HG03520 (cell line): ENCODE measurements around the gene BPNT1.
"Not testable (repeated sequence)": the region's sequence is repeated elsewhere in the genome, so short reads cannot be mapped to it uniquely, and the experiment has no call there.

Source experiments
- ATAC-seq: cut with Tn5 transposase; IDR thresholded peaks from one replicate; pipeline ENCODE4 v1.9.1; 2021; ENCODE audit warnings: mild to moderate bottlenecking, moderate library complexity; ENCODE audit not compliant: unreplicated experiment

BPNT1 gene

DNA sequence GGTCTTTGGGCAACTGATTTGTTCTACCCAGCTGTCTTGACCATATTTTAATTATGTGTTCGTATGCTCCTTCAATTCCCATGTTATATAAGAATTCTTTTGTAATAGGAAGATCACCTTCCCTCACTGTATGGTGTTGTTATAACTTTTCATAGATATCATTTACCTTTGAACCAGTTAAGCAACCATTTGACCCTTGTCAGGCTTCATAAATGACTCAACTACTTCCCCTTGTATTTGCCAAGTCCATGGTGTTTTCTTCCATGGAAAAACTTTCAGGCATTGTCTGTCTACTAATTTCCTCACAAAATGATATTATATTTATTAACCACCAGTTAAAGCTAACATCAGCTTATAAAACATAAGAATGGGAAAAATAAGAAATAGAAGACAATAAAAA lies 5.1 kb downstream of the BPNT1 start:
- no peak for ATAC-seq

DNA sequence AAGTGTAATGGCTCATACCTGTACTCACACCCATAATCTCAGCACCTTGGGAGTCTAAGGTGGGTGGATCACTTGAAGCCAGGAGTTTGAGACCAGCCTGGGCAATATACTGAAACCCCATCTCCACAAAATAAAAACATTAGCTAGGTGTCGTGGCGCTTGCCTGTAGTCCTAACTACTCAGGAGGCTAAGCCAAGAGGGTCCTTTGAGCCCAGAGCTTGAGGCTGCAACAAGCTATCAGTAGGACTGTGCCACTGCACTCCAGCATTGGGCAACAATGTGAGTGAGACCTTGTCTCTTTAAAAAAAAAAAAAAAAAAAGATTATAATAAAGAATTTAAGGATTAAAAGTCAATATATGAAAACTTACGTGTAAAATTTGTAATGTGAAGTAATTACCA lies 11.7 kb downstream of the BPNT1 start:
- ATAC-seq: no peak

DNA sequence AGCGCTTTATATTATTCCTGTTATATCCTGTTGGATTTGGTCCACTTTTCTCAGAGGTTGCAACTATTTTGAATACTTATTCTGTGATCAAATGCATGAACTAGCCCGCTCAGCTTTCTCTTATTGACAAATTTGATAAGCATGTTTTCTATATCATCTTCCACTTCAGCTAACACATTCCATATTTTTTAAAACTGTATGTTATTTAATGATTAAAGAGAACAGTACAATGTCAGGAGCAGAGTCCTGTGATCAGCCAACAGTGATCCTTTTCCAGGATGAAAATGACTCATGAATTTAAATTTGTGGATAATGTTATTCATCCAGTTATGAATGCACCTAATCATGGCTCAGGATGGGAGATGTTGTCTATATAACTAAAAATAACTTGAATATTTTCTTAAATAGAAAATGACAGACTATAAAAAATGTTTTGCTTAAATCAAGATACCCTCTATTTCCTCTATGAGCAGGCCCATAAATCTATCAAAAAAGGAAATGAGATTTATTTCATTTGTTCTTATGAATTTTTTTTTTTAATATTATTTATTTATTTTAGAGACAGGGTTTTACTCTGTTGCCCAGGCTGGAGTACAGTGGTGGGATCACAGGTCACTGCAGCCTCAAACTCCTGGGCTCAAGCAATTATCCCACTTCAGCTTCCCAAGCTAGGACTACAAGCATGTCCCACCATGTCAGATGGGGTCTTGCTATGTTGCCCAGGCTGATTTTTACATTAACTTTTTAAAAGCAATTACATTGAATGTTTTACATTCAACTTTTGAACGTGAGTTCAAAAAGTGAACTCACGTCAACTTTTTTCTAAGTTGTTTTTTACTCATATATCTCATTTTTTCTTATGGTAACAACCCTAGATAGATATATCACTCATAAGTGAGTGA lies 12.5 kb downstream of the BPNT1 start:
- no peak for ATAC-seq

DNA sequence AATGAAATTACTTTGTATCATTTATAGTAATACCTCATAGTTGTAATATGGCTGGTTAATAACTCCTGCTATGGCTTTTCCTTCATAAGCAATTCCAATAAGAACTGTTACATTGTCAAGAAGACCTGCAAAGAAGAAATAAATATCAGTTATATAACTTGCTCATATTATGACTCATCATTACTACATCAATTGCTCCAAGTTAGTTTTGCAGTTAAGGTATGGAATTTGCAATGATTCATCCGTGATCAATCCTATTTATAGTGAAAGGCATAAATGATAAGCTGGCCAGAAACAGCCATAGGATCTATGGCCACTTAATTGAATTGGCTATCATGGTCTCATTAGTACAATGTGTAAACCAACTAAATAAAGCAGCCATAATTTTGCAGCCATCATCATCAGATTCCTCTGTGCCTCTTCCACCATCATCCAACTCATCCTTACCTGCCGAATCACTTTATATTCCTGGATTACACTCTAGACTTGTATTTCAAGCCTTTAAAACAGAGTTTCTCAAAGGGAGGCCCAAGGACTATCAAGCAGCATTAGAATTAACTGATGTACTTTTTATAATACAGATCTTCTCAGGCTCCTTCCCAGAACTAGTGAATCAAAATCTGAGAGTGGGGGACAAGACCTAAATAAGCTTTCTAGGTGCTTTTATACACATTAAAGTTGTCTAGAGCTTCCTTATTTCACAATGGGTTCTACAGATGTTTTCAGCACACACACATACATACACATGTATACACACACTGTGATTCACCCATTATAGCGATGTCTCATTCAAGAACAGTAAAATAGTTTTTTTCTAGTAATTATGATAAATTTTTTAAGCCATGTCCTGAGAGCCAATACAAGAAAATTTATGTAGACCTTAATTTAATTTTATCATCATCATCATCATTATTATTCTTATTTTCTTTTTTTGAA lies 22.1 kb downstream of the BPNT1 start:
- ATAC-seq: no peak

DNA sequence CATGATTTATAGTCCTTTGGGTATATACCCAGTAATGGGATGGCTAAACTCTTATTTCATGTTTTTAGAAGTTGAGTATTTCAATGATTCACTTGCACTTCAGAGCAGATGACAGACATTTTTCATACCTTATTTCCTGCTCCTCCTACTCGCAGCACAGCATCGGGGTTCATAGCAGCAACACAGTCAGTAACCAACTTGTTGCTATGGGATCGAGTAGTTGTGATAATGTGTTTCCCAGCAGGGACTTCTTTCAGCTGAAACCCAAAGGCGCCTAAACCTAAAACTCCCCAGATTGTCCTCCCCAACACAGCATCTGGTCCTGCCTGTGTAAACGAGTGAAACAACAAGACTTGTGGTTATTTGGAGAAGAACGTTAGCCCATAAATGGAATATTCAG lies 27.0 kb downstream of the BPNT1 start:
- ATAC-seq: no peak

DNA sequence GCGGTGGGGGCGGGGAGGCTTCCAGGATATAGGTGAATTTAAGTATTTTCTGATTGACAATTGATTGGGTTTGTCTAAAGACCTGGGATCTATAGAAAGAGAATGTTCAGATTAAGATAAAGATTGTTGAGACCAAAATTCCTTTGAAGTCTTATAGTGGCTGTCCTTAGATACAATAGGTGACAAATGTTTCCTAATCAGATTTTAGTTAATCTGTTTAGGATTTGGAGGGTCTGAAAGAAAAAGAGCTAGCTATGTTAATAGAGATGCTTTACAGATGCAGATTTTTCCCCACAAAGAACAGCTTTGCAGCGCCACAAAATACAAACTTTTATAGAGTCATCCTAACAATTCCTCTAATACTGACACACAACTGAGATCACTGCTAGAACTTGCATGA lies 28.7 kb downstream of the BPNT1 start:
- ATAC-seq: no peak

DNA sequence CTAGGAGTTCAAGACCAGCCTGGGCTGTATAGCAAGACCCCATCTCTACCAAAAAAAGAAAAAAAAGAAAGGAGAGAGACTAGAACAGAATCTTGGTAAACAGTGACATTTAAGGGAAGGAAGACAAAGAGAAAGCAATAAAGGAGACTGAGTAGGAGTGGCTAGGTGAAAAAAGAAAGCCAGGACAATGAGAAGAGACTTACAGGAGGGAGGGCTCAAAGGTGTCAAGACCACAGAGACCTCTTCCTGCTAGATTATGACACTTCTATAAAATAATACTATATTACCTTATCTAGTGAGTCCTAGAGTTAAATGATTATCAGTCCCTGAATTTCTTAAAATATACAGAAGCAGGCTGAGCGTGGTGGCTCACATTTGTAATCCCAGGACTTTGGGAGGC lies 33.2 kb downstream of the BPNT1 start:
- ATAC-seq: no peak

DNA sequence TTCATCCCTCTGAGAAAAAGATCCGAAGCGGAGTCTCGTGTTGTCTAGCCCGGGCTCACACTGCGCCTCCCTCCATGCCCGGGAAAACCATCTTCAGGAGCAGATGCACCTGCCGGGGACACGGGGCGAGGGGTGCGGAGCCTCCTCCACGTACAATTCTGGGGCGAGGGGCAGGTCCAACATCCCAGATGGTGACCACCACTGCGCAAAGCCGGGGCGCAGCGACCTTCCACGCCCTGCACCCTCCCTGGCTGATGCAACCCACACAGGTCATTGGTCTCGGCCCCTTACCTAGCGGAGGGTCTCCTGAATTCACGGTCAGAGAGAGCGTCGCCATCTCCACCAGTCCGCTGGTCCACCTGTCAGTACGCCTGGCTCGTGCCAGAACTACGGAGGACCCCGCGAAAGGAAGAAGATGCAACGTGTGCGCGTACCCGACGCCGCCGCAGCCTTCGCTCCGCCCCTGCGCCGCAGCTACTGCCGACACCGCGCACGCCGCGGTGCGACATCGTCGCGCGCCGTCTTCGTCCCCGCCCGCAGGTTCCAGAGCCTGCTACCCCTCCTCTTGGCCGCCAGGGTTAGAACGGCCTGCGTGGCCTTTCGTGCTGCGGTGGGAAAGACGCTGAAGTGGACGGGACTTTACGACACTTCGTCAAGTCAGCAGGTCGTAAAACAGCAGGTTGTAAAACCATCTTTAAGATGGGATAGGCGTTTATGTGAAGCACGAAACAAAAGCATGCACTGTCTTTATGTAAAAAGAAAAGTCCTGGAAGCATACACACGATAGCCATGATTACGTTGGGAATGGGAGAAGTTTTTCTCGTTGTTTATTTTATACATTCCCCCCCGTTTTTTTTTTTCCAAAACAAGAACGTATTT lies 43.3 kb downstream of the BPNT1 start, which contains the start of gene EPRS1:
Gene EPRS1 (minus strand): TSS at position 454 of the 879 bp plus-strand sequence. CDS start 117 bp downstream, at position 337.
- ATAC-seq: peak; percentile 99

DNA sequence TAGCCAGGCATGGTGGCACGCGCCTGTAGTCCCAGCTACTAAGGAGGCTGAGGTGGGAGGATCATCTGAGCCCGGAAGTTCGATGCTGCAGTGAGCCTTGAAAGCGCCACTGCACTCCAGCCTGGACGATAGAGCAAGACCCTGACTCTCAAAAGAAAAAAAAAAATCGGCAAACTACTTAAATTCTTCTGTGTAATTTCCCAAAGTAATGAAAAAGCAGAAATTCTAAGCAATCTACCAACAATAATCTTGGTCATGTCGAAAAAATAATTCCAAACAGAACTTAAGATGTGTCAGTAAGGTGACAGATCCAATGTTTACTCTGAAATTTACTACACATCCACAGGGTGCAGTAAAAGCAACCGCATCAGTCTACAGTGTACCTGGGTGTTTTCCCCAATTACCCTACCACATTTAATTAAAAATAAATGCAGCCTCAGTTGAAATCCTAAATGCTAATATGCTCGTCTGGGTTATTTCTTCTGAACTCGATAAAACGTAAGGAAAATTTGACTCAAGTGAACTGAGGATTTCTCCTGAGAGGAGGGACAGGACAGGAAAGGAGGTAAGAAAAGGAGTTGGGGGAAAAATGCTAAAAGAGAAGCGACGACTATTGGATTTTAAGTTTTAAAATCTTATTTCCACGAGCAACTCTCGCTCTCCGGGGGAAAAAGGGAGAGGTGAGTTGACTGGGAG lies 44.1 kb downstream of the BPNT1 start:
- peak; percentile 16 for ATAC-seq

DNA sequence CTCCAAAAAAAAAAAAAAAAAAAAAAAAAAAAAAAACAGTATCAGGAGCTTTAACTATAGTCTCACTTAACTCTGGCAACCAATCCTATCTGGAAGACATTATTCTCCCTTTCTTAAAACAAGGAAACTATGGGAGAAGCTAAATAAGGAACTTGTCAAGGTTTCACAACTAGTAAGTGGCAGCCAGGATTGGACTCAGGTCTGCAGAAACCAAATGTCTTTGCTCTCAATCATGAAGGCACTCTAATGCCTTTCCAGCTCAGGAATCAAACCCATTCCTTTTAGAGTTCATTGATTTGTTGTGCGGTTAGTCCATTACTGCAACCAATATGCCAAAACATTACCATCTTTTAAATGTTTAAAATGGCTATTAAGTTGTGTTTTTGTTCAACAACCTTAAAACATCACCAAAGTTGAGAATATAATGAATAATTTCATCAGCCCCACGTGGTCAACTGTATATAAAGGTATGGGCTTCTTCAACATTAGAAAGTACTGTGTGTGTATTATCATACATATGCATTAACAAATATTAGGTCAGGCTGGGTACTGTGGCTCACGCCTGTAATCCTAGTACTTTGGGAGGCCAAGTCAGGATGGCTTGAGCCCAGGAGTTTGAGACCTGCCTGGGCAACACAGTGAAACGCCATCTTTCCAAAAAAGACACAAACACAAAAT lies 44.8 kb downstream of the BPNT1 start:
- ATAC-seq: no peak

DNA sequence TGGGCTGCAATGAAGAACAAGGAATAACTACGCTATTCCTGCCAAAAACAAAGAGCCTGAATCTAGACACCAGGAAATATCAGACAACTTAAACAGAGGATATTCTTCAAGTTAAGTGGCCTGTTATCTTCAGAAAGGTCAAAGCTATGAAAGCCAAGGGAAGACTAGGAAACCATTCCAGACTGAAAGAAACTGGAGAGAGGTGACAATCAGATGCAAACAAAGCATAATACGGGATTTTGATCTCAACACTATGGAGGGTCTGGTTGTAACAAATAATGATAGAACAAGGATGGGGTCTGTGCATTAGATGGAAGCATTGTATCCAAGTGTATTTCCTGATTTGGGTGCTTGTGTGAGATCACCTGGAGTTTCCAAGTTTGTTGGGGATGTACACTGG lies 45.9 kb downstream of the BPNT1 start:
- ATAC-seq: no peak

DNA sequence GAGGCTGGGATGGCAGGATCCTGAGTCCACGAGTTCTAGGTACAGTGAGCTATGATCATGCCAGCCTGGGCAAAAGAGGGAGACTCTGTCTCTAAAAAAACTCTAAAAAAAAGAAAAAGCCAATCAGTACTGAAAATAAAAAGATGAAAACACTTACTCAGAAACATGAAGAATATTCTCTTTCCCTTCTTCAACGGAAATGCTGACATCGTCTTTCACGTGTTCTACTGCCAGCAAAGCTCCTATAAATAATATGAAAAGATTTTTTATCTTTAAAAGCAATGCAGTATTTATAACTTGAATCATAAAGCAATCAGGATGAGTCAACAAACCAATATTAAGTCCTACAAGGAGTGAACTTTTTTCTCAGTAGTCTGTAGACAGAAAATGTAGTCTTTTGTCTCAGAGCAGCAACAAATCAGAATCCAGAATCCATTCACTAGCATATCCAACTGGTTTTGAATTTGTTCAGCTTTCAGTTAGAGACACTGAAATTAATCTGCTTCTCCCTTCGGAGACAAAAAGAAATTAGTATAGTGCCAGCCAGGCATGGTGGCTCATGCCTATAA lies 49.5 kb downstream of the BPNT1 start:
- no peak for ATAC-seq

DNA sequence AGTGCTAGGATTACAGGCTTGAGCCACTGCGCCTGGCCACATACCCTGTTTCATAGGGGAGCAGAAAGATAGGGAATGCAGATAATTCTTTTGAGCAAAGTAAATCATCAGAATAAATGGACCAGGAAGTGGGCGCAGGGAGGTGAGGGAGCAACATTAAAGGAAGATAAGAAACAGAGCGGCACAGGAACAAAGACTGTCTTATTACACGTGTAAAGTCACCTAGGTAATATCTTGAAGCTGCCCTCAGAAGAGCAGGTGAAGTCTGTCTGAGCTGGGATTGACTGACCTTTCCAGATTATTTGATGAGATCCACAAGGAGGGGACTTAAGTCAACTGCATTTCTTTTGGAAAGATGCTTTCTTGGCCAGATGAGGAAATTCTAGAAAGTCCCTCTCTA lies 50.9 kb downstream of the BPNT1 start:
- no peak for ATAC-seq

DNA sequence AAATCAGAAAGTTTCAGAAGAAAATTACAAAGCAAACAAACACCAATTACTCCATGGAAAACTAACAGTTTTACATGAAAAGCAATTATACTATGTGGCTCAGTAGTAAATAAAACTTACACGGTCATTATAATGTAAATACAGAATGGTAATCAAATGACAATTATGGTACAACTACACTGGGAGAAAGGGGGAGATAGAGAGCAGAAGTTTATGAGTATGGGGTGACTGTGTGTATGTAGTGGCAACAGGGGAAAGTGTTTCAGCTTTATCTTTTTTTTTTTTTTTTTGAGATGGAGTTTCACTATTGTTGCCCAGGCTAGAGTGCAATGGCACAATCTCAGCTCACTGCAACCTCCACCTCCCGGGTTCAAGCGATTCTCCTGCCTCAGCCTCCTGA lies 51.8 kb downstream of the BPNT1 start:
- not testable (repeated sequence) for ATAC-seq

DNA sequence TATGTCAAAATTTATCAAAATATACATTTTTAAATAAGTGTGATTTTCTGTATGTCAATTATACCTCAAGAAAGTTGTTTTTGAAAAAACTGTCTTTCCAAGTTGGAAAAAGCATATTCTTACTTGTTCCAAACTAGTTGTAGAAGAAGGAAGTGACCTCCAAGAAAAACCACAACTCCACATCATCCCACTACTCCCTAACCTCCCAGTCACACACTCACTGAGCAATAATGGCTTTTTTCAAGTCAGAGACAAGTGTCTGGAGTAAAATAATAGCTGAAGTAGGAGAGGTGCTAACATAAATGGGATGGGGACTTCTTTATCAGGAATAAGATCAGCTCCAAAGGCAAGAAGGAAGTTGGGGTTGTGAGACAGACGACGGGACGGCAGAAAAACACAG lies 56.7 kb downstream of the BPNT1 start:
- no peak for ATAC-seq

DNA sequence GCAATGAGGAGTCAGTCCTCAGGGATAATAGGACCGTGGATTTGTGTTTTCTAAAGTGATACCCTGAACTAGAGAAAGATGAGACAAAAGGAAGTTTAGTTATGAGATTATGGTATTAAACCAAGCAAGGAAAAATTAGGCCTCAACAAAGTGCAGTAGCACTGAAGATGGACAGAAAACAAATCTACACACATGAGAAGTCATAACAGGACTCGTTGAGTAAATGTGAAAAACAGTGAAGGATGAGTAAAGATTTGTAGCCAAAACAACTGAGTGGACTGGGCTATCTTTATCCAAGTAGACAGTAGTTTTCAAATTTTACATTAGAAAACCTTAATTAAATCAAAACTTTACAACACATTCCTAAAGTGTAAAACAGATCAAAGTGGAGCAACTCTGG lies 58.3 kb downstream of the BPNT1 start:
- ATAC-seq: no peak

DNA sequence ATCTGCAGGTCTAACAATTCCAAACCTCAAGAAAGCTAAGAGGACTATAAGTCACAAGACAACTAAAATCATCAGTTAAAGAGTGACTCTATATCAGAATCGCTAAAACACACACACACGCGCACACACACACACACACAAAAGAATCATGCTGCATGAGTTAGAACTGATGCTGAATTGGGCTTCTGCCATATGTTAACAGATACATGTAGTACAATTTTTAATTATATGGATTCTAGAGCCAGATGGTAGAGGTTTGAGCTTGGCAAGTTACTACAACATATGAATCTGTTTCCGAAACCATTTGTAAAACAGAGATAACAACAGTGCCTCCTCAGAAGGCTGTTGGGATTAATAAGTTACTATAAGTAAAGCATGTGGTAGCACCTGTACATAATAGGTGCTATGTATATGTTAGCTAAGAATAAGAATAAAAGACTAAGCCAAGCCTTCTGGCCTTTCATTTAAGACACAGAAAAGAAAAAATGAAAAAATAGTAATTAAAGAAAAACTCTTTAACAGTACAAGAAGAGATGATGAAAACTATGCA lies 61.2 kb downstream of the BPNT1 start:
- no peak for ATAC-seq

DNA sequence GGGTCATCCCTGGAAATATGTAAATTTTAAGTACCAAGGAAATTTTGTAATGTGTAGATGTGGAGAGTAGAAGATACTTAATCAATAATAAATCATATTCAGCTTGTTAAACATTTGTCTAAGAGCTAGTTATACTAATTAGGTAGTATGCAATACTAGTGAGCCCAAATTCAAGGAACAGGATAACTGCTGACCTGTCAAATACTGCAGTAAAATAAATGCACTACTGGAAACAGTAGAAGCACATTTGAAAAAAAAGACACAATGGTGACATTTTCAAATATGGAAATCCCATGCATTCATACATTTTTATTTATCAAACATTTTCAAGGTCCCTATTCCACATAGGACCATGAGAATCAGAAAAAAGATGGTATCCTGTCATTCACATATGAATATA lies 70.5 kb downstream of the BPNT1 start:
- ATAC-seq: no peak

DNA sequence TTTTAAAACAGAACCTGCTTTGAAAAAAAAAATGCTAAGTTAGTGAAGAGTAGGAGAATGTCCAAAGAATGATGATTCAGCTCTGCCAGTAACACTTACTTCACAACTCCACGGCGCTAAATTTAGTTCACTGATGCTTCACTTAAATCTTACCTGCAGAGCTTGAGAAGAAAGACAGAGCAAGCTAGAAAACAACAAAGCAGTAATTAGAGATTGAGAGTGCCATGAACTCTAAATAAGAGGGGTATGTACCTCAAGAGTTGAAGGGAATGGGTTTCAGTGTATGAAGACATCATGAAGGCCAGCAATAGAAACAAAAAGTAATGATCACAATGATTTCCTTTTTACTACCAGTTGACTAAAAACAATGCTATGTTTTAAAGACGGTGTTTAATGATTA lies 76.1 kb downstream of the BPNT1 start:
- ATAC-seq: no peak
